ENCODE results near the gene ZGPAT. TPM values are rescaled to one million over a fixed set of nuclear protein-coding genes. Genes with fewer than 3 reads are reported as not detected.

ZGPAT gene
- total and polyA plus RNA-seq, 9 of the 15 experiments (the other 6 are each of a cell fraction or from before 2014, with no cell fraction given), result 0.14 to 26.6 (median 7.4) TPM

DNA sequence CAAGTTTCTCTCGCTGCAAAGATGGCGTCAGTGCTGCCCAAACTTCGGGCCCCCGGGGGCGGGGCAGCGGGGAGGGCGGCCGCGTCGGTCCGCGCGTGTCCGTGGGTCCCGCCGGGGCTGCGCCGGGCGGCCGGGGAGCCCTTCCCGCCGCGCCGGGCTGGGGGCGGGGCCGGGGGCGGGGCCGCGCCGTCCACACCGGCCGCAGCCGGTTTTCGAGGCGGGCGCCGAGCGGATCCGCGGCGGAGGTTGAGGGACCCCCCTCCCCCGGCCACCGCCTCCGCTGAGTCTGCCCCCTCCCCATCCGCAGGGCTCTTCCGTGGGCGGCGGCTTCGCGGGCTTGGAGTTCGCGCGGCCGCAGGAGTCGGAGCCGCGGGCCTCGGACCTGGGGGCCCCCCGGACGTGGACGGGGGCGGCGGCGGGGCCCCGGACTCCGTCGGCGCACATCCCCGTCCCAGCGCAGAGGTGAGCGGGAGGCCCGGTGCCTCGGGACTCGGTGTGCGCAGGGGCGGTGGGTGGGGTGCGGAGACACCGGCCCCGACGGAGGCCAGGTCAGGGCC, 32.3 kb downstream of the ZGPAT start (continued):
- TF ChIP-seq, protein P1, sequence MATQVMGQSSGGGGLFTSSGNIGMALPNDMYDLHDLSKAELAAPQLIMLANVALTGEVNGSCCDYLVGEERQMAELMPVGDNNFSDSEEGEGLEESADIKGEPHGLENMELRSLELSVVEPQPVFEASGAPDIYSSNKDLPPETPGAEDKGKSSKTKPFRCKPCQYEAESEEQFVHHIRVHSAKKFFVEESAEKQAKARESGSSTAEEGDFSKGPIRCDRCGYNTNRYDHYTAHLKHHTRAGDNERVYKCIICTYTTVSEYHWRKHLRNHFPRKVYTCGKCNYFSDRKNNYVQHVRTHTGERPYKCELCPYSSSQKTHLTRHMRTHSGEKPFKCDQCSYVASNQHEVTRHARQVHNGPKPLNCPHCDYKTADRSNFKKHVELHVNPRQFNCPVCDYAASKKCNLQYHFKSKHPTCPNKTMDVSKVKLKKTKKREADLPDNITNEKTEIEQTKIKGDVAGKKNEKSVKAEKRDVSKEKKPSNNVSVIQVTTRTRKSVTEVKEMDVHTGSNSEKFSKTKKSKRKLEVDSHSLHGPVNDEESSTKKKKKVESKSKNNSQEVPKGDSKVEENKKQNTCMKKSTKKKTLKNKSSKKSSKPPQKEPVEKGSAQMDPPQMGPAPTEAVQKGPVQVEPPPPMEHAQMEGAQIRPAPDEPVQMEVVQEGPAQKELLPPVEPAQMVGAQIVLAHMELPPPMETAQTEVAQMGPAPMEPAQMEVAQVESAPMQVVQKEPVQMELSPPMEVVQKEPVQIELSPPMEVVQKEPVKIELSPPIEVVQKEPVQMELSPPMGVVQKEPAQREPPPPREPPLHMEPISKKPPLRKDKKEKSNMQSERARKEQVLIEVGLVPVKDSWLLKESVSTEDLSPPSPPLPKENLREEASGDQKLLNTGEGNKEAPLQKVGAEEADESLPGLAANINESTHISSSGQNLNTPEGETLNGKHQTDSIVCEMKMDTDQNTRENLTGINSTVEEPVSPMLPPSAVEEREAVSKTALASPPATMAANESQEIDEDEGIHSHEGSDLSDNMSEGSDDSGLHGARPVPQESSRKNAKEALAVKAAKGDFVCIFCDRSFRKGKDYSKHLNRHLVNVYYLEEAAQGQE (IDR thresholded peaks at IDR 0.05; ENCODE audit: borderline replicate concordance), result peak; percentile 80
- TF ChIP-seq, protein P1 (CRISPR knock-in tag; IDR thresholded peaks at IDR 0.05; ENCODE audit: low read depth), result no peak
- TF ChIP-seq HNRNPLL (IDR thresholded peaks at IDR 0.05; ENCODE audit: low read depth, low read length, poor library complexity, severe bottlenecking) (no peak), GATAD2B (IDR thresholded peaks at IDR 0.05; ENCODE audit: borderline replicate concordance) (peak; percentile 86; the same call in 1 of the 2 replicates), GABPB1 (CRISPR knock-in tag; IDR thresholded peaks at IDR 0.05) (no peak), ZNF282 (CRISPR knock-in tag; IDR thresholded peaks at IDR 0.05) (no peak), ZSCAN29 (IDR thresholded peaks at IDR 0.05) (peak; percentile 42), CCNT2 (IDR thresholded peaks at IDR 0.05; ENCODE audit: borderline replicate concordance, extremely low read depth, insufficient read length, low read depth, low read length) (peak; percentile 6), ZNF197 (CRISPR knock-in tag; IDR thresholded peaks at IDR 0.05; ENCODE audit: low read depth) (0 out of 2 replicates have a peak, but pooled peaks have one; percentile 11)
- TF ChIP-seq, protein P2, sequence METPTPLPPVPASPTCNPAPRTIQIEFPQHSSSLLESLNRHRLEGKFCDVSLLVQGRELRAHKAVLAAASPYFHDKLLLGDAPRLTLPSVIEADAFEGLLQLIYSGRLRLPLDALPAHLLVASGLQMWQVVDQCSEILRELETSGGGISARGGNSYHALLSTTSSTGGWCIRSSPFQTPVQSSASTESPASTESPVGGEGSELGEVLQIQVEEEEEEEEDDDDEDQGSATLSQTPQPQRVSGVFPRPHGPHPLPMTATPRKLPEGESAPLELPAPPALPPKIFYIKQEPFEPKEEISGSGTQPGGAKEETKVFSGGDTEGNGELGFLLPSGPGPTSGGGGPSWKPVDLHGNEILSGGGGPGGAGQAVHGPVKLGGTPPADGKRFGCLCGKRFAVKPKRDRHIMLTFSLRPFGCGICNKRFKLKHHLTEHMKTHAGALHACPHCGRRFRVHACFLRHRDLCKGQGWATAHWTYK (CRISPR knock-in tag; IDR thresholded peaks at IDR 0.05), result 0 out of 2 replicates have a peak, but pooled peaks have one; percentile 28
- TF ChIP-seq, protein P3, sequence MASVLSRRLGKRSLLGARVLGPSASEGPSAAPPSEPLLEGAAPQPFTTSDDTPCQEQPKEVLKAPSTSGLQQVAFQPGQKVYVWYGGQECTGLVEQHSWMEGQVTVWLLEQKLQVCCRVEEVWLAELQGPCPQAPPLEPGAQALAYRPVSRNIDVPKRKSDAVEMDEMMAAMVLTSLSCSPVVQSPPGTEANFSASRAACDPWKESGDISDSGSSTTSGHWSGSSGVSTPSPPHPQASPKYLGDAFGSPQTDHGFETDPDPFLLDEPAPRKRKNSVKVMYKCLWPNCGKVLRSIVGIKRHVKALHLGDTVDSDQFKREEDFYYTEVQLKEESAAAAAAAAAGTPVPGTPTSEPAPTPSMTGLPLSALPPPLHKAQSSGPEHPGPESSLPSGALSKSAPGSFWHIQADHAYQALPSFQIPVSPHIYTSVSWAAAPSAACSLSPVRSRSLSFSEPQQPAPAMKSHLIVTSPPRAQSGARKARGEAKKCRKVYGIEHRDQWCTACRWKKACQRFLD (CRISPR knock-in tag; IDR thresholded peaks at IDR 0.05), result peak; percentile 28; the same call in 1 of the 2 replicates
- TF ChIP-seq, protein P4, sequence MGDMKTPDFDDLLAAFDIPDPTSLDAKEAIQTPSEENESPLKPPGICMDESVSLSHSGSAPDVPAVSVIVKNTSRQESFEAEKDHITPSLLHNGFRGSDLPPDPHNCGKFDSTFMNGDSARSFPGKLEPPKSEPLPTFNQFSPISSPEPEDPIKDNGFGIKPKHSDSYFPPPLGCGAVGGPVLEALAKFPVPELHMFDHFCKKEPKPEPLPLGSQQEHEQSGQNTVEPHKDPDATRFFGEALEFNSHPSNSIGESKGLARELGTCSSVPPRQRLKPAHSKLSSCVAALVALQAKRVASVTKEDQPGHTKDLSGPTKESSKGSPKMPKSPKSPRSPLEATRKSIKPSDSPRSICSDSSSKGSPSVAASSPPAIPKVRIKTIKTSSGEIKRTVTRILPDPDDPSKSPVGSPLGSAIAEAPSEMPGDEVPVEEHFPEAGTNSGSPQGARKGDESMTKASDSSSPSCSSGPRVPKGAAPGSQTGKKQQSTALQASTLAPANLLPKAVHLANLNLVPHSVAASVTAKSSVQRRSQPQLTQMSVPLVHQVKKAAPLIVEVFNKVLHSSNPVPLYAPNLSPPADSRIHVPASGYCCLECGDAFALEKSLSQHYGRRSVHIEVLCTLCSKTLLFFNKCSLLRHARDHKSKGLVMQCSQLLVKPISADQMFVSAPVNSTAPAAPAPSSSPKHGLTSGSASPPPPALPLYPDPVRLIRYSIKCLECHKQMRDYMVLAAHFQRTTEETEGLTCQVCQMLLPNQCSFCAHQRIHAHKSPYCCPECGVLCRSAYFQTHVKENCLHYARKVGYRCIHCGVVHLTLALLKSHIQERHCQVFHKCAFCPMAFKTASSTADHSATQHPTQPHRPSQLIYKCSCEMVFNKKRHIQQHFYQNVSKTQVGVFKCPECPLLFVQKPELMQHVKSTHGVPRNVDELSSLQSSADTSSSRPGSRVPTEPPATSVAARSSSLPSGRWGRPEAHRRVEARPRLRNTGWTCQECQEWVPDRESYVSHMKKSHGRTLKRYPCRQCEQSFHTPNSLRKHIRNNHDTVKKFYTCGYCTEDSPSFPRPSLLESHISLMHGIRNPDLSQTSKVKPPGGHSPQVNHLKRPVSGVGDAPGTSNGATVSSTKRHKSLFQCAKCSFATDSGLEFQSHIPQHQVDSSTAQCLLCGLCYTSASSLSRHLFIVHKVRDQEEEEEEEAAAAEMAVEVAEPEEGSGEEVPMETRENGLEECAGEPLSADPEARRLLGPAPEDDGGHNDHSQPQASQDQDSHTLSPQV (IDR thresholded peaks at IDR 0.05), result peak; percentile 30; the same call in 1 of the 2 replicates
